Measurements from ENCODE around the gene YEATS4.
A peak's percentile ranks its signal among the peaks of the same experiment; 100 is the strongest.

Gene YEATS4

DNA sequence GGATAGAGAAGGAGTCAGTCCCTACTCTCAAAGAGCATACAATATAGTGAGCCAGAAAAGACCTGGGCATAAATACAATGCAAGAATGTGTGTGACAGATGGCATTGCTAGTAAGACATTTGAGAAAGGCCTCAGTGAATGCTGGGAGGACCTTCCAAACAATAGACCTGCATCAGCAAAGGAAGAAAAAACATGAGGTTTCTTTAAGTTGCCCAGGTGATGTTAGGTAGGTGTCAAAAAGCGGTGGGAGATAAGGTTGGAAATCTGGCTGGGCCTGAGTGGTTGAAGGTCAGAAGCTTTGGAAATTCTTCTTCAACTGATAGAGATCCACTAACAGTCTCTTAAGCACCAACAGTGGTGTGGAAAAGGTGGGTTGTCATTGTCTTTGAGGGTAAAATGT lies 60.2 kb downstream of the YEATS4 start:
- TF ChIP-seq POLR2A (IDR thresholded peaks at IDR 0.05; ENCODE audit: low read length) (no peak), GATA1 (IDR thresholded peaks at IDR 0.05; ENCODE audit: low read depth, low read length) (no peak)
- no peak for DNase-seq

DNA sequence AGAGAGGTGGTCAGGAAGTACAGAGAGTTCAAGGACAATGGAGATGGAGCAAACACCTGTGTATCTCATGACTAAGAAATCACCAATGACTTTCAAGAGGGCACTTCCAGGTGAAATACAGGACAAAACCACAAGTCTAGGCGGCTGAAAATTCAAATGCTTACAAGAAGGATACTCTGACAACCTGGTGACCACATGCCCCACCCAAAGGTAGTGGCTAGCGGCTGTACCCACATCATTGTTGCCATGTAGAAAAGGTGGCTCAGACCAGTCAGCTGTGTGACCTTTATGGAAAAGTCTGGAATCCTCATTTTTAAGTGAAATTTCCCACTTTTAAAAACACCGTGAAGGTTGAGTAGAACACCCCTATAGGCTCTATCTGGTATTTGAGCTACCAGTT lies 62.0 kb downstream of the YEATS4 start:
- no peak for DNase-seq
- TF ChIP-seq POLR2A (IDR thresholded peaks at IDR 0.05; ENCODE audit: low read length): no peak
- TF ChIP-seq GATA1 (IDR thresholded peaks at IDR 0.05; ENCODE audit: low read depth, low read length): no peak

DNA sequence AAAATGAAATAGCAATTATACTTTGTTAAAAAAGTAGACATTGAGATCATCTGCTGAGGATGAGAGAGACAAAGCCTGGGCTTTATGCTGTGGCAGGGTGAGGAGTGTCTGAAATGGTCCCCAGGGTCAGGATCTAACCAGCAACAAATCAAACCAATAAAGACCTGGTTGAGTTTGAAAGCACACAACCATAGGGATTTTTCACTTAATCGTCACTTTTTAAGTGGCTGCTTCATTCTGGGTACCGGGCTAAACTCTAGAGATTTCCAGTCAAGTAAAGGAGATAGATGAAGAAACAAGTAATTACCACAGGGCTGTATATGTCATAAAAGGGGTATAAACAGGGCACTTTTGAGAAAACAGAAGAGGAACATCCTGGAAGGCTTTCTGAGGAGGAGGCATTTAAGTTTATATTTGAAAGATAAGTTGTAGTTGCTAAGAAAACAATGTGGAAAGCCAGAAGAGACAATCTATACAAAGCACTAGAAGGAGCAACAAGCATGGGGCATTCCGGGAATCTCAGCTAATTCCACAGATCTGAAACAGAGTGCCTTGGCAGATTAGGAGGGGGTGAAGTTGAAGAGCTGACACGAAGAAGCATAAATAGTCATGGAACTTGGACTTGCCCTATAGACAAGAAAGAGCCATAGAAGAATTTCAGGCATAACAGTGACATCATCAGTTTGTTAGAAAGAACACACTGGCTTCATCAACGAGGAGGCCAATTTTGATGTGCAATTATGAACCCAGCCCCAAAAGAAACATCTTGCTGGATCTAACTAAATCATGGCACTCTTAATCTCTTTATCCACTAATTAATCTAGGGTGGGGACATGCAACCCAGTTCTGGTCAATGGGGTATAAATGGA lies 63.7 kb downstream of the YEATS4 start:
- TF ChIP-seq POLR2A (IDR thresholded peaks at IDR 0.05; ENCODE audit: low read length): no peak
- TF ChIP-seq GATA1 (IDR thresholded peaks at IDR 0.05; ENCODE audit: low read depth, low read length): no peak

GRCh38 chr12:69425417-69425816 lies 65.9 kb downstream of the YEATS4 start:
- DNase-seq: no peak
- no peak for TF ChIP-seq GATA1 (IDR thresholded peaks at IDR 0.05; ENCODE audit: low read depth, low read length)
- no peak for TF ChIP-seq POLR2A (IDR thresholded peaks at IDR 0.05; ENCODE audit: low read length)

More for the DNA sequence above, 63.7 kb downstream of the YEATS4 start:
- DNase-seq: no peak

DNA sequence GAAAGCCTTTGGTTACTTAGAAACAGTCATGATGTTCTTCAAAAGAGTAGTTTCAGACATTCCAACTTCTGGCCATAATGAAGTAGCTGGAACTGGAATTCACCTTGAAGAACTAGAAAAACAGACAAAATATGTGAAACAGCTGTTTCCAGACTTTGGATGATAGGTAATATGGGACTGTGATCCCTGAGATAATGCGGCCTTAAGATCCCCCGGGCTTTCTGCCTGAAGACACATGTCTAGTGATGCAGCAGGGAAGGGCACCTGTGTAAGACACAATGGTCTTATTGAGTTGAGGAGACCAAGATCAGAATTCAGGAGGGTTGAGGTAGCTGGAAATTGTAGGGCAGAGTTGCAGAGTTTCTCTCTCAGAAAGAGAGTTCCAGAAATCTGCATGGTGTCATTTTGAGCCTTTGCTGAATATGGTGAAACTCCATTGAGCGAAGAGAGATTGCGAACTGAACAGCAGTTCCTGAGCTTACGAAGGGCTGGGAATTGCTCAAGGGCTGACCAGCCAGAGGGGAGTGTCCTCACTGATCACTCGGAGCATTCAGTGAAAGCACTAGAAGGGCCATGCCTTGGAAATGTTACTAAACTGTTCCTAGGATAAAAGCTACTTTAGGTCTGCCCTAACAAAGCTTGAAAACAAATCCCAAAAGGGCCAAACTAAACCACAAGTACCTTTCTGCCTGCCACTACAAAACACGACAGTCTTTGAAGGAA lies 69.0 kb downstream of the YEATS4 start:
- DNase-seq: no peak
- TF ChIP-seq GATA1 (IDR thresholded peaks at IDR 0.05; ENCODE audit: low read depth, low read length) (no peak), POLR2A (IDR thresholded peaks at IDR 0.05; ENCODE audit: low read length) (no peak)

- TF ChIP-seq POLR2A (IDR thresholded peaks at IDR 0.05; ENCODE audit: low read length) (no peak), GATA1 (IDR thresholded peaks at IDR 0.05; ENCODE audit: low read depth, low read length) (no peak)
- no peak for DNase-seq
Measured at GRCh38 chr12:69430942-69431590, 71.5 kb downstream of the YEATS4 start.

DNA sequence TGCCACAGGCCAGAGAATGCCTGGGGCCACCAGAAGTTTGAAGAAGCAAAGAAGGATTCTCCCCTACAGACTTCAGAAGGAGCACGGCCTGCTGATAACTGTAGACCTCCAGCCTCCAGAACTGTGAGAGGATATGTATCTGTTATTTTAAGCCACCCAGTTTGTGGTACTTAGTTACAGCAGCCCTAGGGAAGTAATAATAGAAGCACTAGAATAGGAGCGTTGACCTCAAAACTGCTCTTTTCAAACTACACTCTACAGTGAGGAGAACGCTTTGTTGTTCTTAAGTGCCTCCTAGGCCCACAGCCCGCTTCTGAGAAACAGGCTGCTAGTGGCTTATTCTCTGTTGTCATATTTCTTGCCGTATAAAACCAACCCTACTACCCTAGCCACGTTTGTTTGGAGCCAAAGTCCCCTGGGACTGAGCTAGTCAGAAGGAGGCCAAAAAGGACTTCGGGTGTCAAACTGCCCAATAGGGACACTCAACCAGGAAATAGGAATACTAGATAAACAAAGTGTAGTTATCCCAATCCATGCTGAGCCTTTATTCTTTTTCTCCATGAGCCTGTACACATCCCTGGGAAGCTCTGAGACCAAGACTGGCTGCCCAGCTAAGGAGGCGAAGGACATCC lies 72.2 kb downstream of the YEATS4 start:
- no peak for DNase-seq
- TF ChIP-seq GATA1 (IDR thresholded peaks at IDR 0.05; ENCODE audit: low read depth, low read length): no peak
- TF ChIP-seq POLR2A (IDR thresholded peaks at IDR 0.05; ENCODE audit: low read length): no peak

DNA sequence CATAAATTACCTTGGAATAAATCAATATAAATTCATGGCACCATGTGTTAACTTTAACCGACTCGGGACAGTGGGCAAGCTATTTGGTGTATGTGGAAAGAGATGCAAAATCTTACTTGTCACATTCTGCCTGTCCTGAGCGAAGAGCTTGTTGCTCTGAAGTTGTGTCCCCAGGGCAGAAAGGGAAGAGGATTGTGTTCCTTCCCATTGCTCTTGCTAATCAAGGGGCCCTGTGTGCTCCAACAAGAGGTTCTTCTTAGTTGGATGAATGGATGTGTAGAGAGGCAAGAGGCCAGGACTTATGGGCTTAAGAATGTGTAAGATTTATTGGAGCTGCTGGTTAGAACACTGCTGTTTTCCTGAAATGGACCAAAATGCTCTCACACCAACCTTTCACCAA lies 74.1 kb downstream of the YEATS4 start:
- DNase-seq: no peak
- TF ChIP-seq GATA1 (IDR thresholded peaks at IDR 0.05; ENCODE audit: low read depth, low read length): no peak
- no peak for TF ChIP-seq POLR2A (IDR thresholded peaks at IDR 0.05; ENCODE audit: low read length)

DNA sequence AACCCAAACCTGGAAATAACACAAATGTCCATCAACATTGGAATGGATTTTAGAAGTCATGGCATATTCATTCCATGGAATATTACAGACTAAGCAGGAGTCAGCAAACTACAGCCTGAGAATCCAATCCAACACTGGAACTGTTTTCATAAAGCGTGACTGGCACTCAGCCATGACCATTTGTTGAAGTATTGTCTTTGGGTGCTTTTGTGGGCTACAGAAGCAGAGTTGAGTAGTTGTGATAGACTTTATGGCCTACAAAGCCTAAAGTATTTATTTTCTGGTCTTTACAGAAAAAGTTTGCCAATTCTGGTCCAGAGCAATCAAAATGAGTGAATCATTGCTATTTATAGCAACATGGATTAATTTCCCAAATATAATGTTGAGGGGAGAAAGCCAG lies 76.1 kb downstream of the YEATS4 start:
- DNase-seq: no peak
- TF ChIP-seq POLR2A (IDR thresholded peaks at IDR 0.05; ENCODE audit: low read length) (no peak), GATA1 (IDR thresholded peaks at IDR 0.05; ENCODE audit: low read depth, low read length) (no peak)

DNA sequence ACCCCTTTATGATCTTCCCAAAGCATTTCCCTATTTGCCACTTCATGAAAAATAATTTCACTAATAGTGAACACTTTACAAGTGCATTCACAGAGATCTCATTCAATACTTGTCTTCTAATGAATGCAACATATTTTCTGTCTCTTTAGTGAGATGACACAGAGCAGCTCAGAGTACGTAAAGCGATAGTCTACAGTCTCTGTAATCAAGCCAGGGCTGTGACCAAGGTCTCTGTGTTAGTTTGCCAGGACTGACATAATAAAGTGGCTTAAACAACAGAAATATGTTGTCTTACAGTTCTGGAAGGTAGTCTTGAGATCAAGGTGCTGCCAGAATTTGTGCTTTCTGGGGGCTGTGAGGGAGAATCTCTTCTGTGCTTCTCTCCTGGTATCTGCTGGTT lies 77.5 kb downstream of the YEATS4 start:
- TF ChIP-seq POLR2A (IDR thresholded peaks at IDR 0.05; ENCODE audit: low read length) (no peak), GATA1 (IDR thresholded peaks at IDR 0.05; ENCODE audit: low read depth, low read length) (no peak)
- no peak for DNase-seq

DNA sequence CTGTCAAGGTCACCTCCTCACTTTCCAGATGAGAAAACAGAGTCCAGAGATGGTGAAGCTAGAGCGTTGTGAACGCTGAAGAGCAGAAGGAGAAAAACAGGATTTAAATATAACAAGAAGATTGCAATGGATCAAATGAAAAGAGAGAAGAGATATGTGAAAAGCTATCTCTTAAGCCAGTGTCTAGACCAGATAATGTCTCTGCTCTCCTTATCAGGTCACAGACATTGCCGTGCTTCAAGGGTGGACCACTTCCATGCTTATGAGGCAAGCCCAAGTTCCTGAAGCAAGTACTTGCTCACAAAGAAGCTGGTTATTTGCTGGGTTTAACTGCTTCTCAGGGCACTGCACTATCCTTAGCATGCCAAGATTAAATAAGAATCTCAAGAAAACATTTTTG lies 79.0 kb downstream of the YEATS4 start:
- DNase-seq: peak; percentile 53 to 82
- TF ChIP-seq POLR2A (IDR thresholded peaks at IDR 0.05; ENCODE audit: low read length): no peak
- no peak for TF ChIP-seq GATA1 (IDR thresholded peaks at IDR 0.05; ENCODE audit: low read depth, low read length)

GRCh38 chr12:69440016-69440415 lies 80.5 kb downstream of the YEATS4 start:
- no peak for TF ChIP-seq GATA1 (IDR thresholded peaks at IDR 0.05; ENCODE audit: low read depth, low read length)
- no peak for DNase-seq

Data from erythroblast (primary cell).